Keratinocyte (primary cell): ENCODE data around the gene CNIH1. TPM values are rescaled to one million over a fixed set of nuclear protein-coding genes. Genes with fewer than 3 reads are reported as not detected.

ENCODE experiments used
- DNase-seq: peaks from one replicate; pipeline ENCODE4 v3.0.0-alpha.2; 2011; ENCODE audit warnings: low read depth, missing footprints, low spot score
- FAIRE-seq: peaks from 2 replicates; lab custom pipeline; 2011; peaks lifted over from hg19 to GRCh38; lab: Jason Lieb, UNC
- H2AFZ ChIP-seq: 2 replicates; pipeline ENCODE4 v1.6.0; 2012; ENCODE audit warnings: low read length, control low read depth, inconsistent platforms; ENCODE audit not compliant: control insufficient read depth
- H3K27ac ChIP-seq: 2 replicates; pipeline ENCODE4 v1.5.1; 2011; ENCODE audit warnings: low read length; ENCODE audit not compliant: control insufficient read depth, insufficient read depth
- H3K27me3 ChIP-seq: 3 replicates; pipeline ENCODE4 v1.6.0; 2011; ENCODE audit warnings: low read length; ENCODE audit not compliant: control insufficient read depth, insufficient read depth; ENCODE audit errors: extremely low read depth
- H3K36me3 ChIP-seq, 2 experiments: 2 replicates in 1 of 2; 3 replicates in 1 of 2; pipeline ENCODE4 v1.5.1; 2011; ENCODE audit warnings: low read length in 2 of 2, mild to moderate bottlenecking in 1 of 2; ENCODE audit not compliant: control insufficient read depth in 2 of 2, insufficient read depth in 2 of 2; ENCODE audit errors: extremely low read depth in 1 of 2
- H3K4me1 ChIP-seq: 3 replicates; pipeline ENCODE4 v1.5.1; 2011; ENCODE audit warnings: low read length; ENCODE audit not compliant: control insufficient read depth, insufficient read depth; ENCODE audit errors: extremely low read depth
- H3K4me2 ChIP-seq: 3 replicates; pipeline ENCODE4 v1.6.0; 2011; ENCODE audit warnings: low read depth, low read length; ENCODE audit not compliant: control insufficient read depth, insufficient read depth; ENCODE audit errors: extremely low read depth
- H3K4me3 ChIP-seq, 3 experiments: fragments of 200-600 bp in 1 of 3; sonication (generic) in 1 of 3; 2 replicates in 2 of 3; 3 replicates in 1 of 3; pipeline ENCODE4 v1.5.1; 2011 to 2016; ENCODE audit warnings: low read length in 3 of 3, mild to moderate bottlenecking in 3 of 3, control low read depth in 2 of 3, inconsistent platforms in 1 of 3, low read depth in 1 of 3, mixed read lengths in 1 of 3, mixed run types in 1 of 3, moderate library complexity in 1 of 3; ENCODE audit not compliant: control insufficient read depth in 2 of 3, insufficient read depth in 2 of 3; ENCODE audit errors: extremely low read depth in 1 of 3
- H3K79me2 ChIP-seq: 2 replicates; pipeline ENCODE4 v1.6.0; 2012; ENCODE audit warnings: low read length; ENCODE audit not compliant: control insufficient read depth, insufficient read depth
- H3K9ac ChIP-seq: 3 replicates; pipeline ENCODE4 v1.6.0; 2011; ENCODE audit warnings: low read length; ENCODE audit not compliant: control insufficient read depth, insufficient read depth; ENCODE audit errors: extremely low read depth
- H3K9me1 ChIP-seq: 3 replicates; pipeline ENCODE4 v1.6.0; 2011; ENCODE audit warnings: low read length; ENCODE audit not compliant: control insufficient read depth, insufficient read depth; ENCODE audit errors: extremely low read depth
- H3K9me3 ChIP-seq: 2 replicates; pipeline ENCODE4 v1.5.1; 2012; ENCODE audit warnings: low read depth, low read length; ENCODE audit not compliant: control insufficient read depth
- H4K20me1 ChIP-seq: 3 replicates; pipeline ENCODE4 v1.6.0; 2011; ENCODE audit warnings: low read length; ENCODE audit not compliant: control insufficient read depth, insufficient read depth; ENCODE audit errors: extremely low read depth
- EZH2 ChIP-seq: IDR thresholded peaks from one replicate; pipeline ENCODE4 v1.6.1; 2012; ENCODE audit warnings: inconsistent platforms, mild to moderate bottlenecking, low read length, moderate library complexity
- dilution Hi-C: fragments of 300-500 bp; cut with MboI; formaldehyde crosslinking; loops from one replicate; pipeline ENCODE4 v1.7.0; 2020; ENCODE audit warnings: low sequenced_read_pairs; ENCODE audit not compliant: extremely low pct_ligation_motif_present
- polyA plus RNA-seq, 5 experiments: library from polyadenylated mRNA; depleted of rRNA in 3 of 5; stranded (reverse) in 3 of 5; stranded (forward) in 1 of 5; unstranded in 1 of 5; fragments of >200 nt; gene quantifications; 1 replicate in 1 of 5; 2 replicates in 3 of 5; 3 replicates in 1 of 5; pipeline versions ENCODE4 v1.2.1 to v1.2.3, GENCODE V29; 2011 to 2012; ENCODE audit warnings: missing spikeins in 2 of 5, low read depth in 1 of 5, low replicate concordance in 1 of 5
- TF ChIP-seq, protein P1 (sequence below), 3 experiments: IDR thresholded peaks in 1 of 3; conservative IDR thresholded peaks in 1 of 3; optimal IDR thresholded peaks in 1 of 3; 2 replicates in 2 of 3; 3 replicates in 1 of 3; pipeline versions ENCODE3 to v1.5.1; 2011; ENCODE audit warnings: low read length in 3 of 3, mild to moderate bottlenecking in 3 of 3, moderate library complexity in 2 of 3, control low read depth in 1 of 3, inconsistent platforms in 1 of 3; ENCODE audit not compliant: insufficient read depth in 2 of 3; ENCODE audit errors: extremely low read depth in 1 of 3

The CNIH1 gene
- polyA plus RNA-seq, 1 donor (not counting 4 experiments of a cell fraction or from before 2014, with no cell fraction given) = 322 TPM

GRCh38 chr14:54483846-54484245 is 42.7 kb upstream of the CNIH1 start:
- Histone ChIP-seq H3K27ac (no peak overlapping the region), H3K4me2 (no peak overlapping the region)
- dilution Hi-C loops = no loop called here

DNA sequence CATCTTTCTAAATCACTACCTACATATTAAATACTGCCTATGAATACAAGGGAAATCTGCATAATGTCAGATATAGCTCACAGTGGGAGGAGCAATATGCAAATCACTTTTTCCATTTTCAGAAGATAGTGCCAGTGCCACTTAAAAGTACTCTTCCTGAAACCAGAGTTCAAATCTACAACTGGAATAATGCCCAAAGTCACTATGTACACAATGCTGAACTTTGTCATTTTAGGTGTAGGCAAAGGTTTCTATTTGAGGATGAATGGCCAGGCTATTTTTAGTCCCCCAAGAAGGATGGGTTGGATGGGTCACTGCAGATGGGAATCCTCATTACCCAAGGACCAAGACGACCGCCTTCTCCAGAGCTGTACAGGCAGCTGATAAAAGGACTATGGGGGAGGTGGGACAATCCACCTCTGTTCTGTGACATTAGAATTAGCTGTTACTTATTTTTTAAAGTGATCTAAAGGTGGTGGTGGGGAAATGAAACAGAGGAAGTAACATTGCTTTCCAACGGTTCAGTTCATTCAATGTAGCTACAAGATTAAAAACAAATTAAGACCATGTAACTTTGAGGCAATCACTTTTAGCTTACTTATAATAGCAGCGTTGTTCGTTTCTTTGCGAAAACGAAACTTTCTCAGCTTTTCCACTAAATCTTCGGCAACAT is 42.0 kb upstream of the CNIH1 start:
- Histone ChIP-seq H3K79me2 (peaks cover 55% of the 10 kb centered on the region), H3K4me2 (no peak overlapping the region), H3K27ac (no peak overlapping the region)

More at GRCh38 chr14:54483846-54484245, 42.7 kb upstream of the CNIH1 start:
- H3K9me1 ChIP-seq = no peaks in the 10 kb centered on the region
- no peaks in the 10 kb centered on the region for H3K9me3 ChIP-seq
- peaks cover 2 to 6% of the 10 kb centered on the region in 2 experiments for H3K36me3 ChIP-seq
- DNase-seq = no peak
- H4K20me1 ChIP-seq = no peaks in the 10 kb centered on the region
- H3K27me3 ChIP-seq = no peaks in the 10 kb centered on the region
- no peak overlapping the region for H3K9ac ChIP-seq
- H3K79me2 ChIP-seq = peaks cover 56% of the 10 kb centered on the region
- FAIRE-seq = no peak
- no peak overlapping the region for H2AFZ ChIP-seq
- H3K4me3 ChIP-seq = no peak overlapping the region
- H3K4me1 ChIP-seq = peaks cover 28% of the 10 kb centered on the region
- TF ChIP-seq, protein P1, sequence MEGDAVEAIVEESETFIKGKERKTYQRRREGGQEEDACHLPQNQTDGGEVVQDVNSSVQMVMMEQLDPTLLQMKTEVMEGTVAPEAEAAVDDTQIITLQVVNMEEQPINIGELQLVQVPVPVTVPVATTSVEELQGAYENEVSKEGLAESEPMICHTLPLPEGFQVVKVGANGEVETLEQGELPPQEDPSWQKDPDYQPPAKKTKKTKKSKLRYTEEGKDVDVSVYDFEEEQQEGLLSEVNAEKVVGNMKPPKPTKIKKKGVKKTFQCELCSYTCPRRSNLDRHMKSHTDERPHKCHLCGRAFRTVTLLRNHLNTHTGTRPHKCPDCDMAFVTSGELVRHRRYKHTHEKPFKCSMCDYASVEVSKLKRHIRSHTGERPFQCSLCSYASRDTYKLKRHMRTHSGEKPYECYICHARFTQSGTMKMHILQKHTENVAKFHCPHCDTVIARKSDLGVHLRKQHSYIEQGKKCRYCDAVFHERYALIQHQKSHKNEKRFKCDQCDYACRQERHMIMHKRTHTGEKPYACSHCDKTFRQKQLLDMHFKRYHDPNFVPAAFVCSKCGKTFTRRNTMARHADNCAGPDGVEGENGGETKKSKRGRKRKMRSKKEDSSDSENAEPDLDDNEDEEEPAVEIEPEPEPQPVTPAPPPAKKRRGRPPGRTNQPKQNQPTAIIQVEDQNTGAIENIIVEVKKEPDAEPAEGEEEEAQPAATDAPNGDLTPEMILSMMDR (optimal IDR thresholded peaks at IDR 0.05 in 1 of 3, IDR thresholded peaks at IDR 0.05 in 1 of 3, conservative IDR thresholded peaks at IDR 0.05 in 1 of 3; ENCODE audit: extremely low read depth in 1 of 3, insufficient read depth in 2 of 3, low read length in 3 of 3) = no peak
- no peak for TF ChIP-seq EZH2

More for the DNA sequence above, 42.0 kb upstream of the CNIH1 start:
- H3K9ac ChIP-seq = no peak overlapping the region
- H3K9me1 ChIP-seq = no peaks in the 10 kb centered on the region
- FAIRE-seq (no peak), DNase-seq (no peak)
- H3K36me3 ChIP-seq = peaks cover 7 to 13% of the 10 kb centered on the region in 2 experiments
- peaks cover 28% of the 10 kb centered on the region for H3K4me1 ChIP-seq
- H2AFZ ChIP-seq = no peak overlapping the region
- dilution Hi-C loops = no loop called here
- no peaks in the 10 kb centered on the region for H3K27me3 ChIP-seq
- H4K20me1 ChIP-seq = no peaks in the 10 kb centered on the region
- TF ChIP-seq, protein P1 (optimal IDR thresholded peaks at IDR 0.05 in 1 of 3, IDR thresholded peaks at IDR 0.05 in 1 of 3, conservative IDR thresholded peaks at IDR 0.05 in 1 of 3; ENCODE audit: extremely low read depth in 1 of 3, insufficient read depth in 2 of 3, low read length in 3 of 3) = no peak
- H3K4me3 ChIP-seq = no peak overlapping the region
- H3K9me3 ChIP-seq = no peaks in the 10 kb centered on the region
